Fibroblast of lung (primary cell): ENCODE results near the gene MACROD2. TPM values are rescaled to one million over a fixed set of nuclear protein-coding genes. Genes with fewer than 3 reads are reported as not detected.

Source experiments
- DNase-seq, 2 donors: peaks; one replicate each; pipeline versions ENCODE4 v3.0.0 to v3.0.0-alpha.2; 2010; ENCODE audit warnings: low read depth in 2 of 2
- H2AFZ ChIP-seq: 2 replicates; pipeline ENCODE4 v1.5.1; 2012; ENCODE audit warnings: low read length, control low read depth, inconsistent platforms
- H3K27ac ChIP-seq: 2 replicates; pipeline ENCODE4 v1.5.1; 2011; ENCODE audit warnings: low read length, control low read depth; ENCODE audit not compliant: insufficient read depth
- H3K27me3 ChIP-seq: 2 replicates; pipeline ENCODE4 v1.5.1; 2011; ENCODE audit warnings: mild to moderate bottlenecking, low read length; ENCODE audit not compliant: control insufficient read depth, insufficient read depth
- H3K36me3 ChIP-seq: 2 replicates; pipeline ENCODE4 v1.5.1; 2011; ENCODE audit warnings: low read length; ENCODE audit not compliant: control insufficient read depth, insufficient read depth
- H3K4me1 ChIP-seq: 2 replicates; pipeline ENCODE4 v1.5.1; 2011; ENCODE audit warnings: low read length; ENCODE audit not compliant: control insufficient read depth, insufficient read depth; ENCODE audit errors: extremely low read depth
- H3K4me2 ChIP-seq: 2 replicates; pipeline ENCODE4 v1.5.1; 2011; ENCODE audit warnings: low read length, control low read depth; ENCODE audit not compliant: insufficient read depth; ENCODE audit errors: extremely low read depth
- H3K4me3 ChIP-seq, 4 experiments: fragments of 200-600 bp in 1 of 4; sonication (generic) in 1 of 4; replicated peaks in 1 of 4; 2 replicates each; pipeline ENCODE4 v1.5.1; 2011 to 2016; ENCODE audit warnings: low read length in 4 of 4, low read depth in 3 of 4, mild to moderate bottlenecking in 3 of 4, control low read depth in 2 of 4, inconsistent platforms in 1 of 4, mixed read lengths in 1 of 4; ENCODE audit not compliant: insufficient read depth in 1 of 4; ENCODE audit errors: control extremely low read depth in 1 of 4
- H3K79me2 ChIP-seq: 2 replicates; pipeline ENCODE4 v1.5.1; 2012; ENCODE audit warnings: mild to moderate bottlenecking, low read length, inconsistent platforms; ENCODE audit not compliant: control insufficient read depth, insufficient read depth
- H3K9ac ChIP-seq: 2 replicates; pipeline ENCODE4 v1.5.1; 2011; ENCODE audit warnings: mild to moderate bottlenecking, low read length, control low read depth; ENCODE audit not compliant: insufficient read depth
- H3K9me3 ChIP-seq: 2 replicates; pipeline ENCODE4 v1.5.1; 2012; ENCODE audit warnings: low read depth, low read length; ENCODE audit not compliant: control insufficient read depth, insufficient read depth
- H4K20me1 ChIP-seq: 2 replicates; pipeline ENCODE4 v1.5.1; 2011; ENCODE audit warnings: low read length; ENCODE audit not compliant: control insufficient read depth, insufficient read depth; ENCODE audit errors: extremely low read depth
- EZH2 ChIP-seq: IDR thresholded peaks from 2 replicates; pipeline ENCODE4 v1.5.1; 2012; ENCODE audit warnings: low read length, control low read depth, mild to moderate bottlenecking; ENCODE audit errors: missing control alignments
- polyA plus RNA-seq, 2 donors: library from polyadenylated mRNA; depleted of rRNA in 1 of 2; stranded (reverse) in 1 of 2; unstranded in 1 of 2; fragments of >200 nt; gene quantifications; 2 replicates each; pipeline ENCODE4 v1.2.1, GENCODE V29; 2011 to 2012; ENCODE audit warnings: missing spikeins in 1 of 2
- total RNA-seq: library from RNA; depleted of rRNA; stranded (reverse); fragments of >200 nt; gene quantifications from 2 replicates; pipeline ENCODE4 v1.2.1, GENCODE V29; 2014
- TF ChIP-seq, protein P1 (sequence below), 2 donors: IDR thresholded peaks in 1 of 2; conservative IDR thresholded peaks in 1 of 2; 1 replicate in 1 of 2; 2 replicates in 1 of 2; pipeline ENCODE4 v1.5.1; 2011 to 2012; ENCODE audit warnings: low read length in 2 of 2, control low read depth in 1 of 2, inconsistent platforms in 1 of 2, low read depth in 1 of 2, mild to moderate bottlenecking in 1 of 2

The MACROD2 gene
- total and polyA plus RNA-seq, 2 donors (not counting 1 experiment from before 2014, with no cell fraction given): 0.54 to 1.7 TPM

DNA sequence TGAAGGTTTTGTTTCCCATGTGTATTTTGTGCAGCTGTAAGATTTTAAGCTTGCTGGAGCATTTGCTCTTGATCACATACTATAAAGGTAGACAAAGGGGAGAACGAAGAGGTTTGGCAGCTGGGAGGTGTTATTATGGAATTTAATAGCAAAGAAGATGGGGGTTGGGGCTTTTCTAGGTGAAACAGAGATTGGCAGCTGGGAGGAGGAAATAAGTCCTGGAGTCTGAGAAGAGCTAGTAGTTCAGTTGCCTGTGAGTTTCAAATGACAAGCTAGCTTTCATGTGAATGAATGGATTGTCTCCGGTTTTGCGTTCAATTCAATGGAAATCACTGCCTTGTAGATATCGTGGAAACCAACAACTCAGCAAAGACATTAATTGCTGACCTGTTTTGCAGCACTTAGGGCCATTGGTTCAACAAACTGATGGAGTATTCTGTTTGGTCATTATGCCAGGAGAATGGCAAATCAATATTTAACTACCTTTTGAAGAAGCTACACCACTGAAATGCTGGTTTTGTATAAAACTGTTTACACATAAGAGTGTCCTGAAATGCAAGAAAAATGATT lies 380.2 kb downstream of the MACROD2 start:
- TF ChIP-seq EZH2: no peak
- TF ChIP-seq, protein P1, sequence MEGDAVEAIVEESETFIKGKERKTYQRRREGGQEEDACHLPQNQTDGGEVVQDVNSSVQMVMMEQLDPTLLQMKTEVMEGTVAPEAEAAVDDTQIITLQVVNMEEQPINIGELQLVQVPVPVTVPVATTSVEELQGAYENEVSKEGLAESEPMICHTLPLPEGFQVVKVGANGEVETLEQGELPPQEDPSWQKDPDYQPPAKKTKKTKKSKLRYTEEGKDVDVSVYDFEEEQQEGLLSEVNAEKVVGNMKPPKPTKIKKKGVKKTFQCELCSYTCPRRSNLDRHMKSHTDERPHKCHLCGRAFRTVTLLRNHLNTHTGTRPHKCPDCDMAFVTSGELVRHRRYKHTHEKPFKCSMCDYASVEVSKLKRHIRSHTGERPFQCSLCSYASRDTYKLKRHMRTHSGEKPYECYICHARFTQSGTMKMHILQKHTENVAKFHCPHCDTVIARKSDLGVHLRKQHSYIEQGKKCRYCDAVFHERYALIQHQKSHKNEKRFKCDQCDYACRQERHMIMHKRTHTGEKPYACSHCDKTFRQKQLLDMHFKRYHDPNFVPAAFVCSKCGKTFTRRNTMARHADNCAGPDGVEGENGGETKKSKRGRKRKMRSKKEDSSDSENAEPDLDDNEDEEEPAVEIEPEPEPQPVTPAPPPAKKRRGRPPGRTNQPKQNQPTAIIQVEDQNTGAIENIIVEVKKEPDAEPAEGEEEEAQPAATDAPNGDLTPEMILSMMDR (conservative IDR thresholded peaks at IDR 0.05 in 1 of 2, IDR thresholded peaks at IDR 0.05 in 1 of 2; ENCODE audit: low read depth in 1 of 2, low read length in 2 of 2): no peak
- no peaks in the 10 kb centered on the region for H3K4me1 ChIP-seq
- DNase-seq: no peak
- H3K27me3 ChIP-seq: no peaks in the 10 kb centered on the region
- no peak overlapping the region for H3K27ac ChIP-seq
- H3K4me2 ChIP-seq: no peak overlapping the region
- no peaks in the 10 kb centered on the region for H3K36me3 ChIP-seq
- H3K9me3 ChIP-seq: no peaks in the 10 kb centered on the region
- H2AFZ ChIP-seq: no peak overlapping the region
- no peaks in the 10 kb centered on the region for H4K20me1 ChIP-seq
- H3K79me2 ChIP-seq: no peaks in the 10 kb centered on the region
- no peak overlapping the region for H3K9ac ChIP-seq
- H3K4me3 ChIP-seq: no peak overlapping the region

DNA sequence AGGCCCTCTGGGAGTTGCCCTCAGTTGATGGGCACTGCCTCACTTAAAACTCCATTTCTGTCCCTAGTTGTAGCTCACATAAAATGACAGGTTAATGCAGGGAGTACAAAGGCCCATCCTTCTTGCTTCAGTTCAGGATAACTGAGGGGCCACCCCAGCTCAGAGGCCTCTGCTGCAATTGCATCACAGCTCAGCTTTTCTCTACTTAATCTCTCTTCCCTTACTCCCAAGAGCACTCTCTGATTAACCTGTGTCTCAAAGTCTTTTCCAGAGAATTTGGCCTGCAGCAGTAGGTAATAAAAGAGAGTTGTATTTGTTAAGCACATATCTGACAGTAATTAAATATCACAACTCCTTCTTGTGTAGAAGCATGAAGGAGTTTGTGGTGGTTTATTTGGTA lies 383.0 kb downstream of the MACROD2 start:
- Histone ChIP-seq H3K9me3 (no peaks in the 10 kb centered on the region), H4K20me1 (no peaks in the 10 kb centered on the region)

DNA sequence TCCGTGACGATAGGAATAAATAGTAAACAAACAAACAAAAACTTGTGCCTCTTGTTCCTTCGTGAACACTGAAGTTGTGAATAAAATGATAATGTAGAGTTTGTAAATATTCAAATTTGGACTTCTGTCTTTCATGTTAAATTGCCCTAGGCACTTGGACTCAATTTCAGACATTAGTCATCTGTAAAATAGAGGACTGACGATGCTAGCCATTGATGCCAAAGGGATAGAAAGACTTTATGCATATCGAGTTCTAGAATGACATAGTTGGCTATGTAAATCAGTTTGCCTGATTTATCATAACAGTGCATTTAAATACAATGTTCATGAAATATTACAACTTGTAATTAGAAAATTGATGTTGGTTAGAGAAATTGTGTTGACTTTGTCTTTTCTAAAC lies 388.0 kb downstream of the MACROD2 start:
- no peak overlapping the region for H3K4me3 ChIP-seq
- no peak overlapping the region for H3K4me2 ChIP-seq

More for the DNA sequence above, 383.0 kb downstream of the MACROD2 start:
- H3K79me2 ChIP-seq: no peaks in the 10 kb centered on the region
- H3K27ac ChIP-seq: no peak overlapping the region
- no peak for DNase-seq
- no peaks in the 10 kb centered on the region for H3K36me3 ChIP-seq
- no peaks in the 10 kb centered on the region for H3K27me3 ChIP-seq
- no peak overlapping the region for H3K4me3 ChIP-seq
- no peak overlapping the region for H3K4me2 ChIP-seq
- no peak overlapping the region for H3K9ac ChIP-seq
- no peak overlapping the region for H2AFZ ChIP-seq
- TF ChIP-seq, protein P1 (conservative IDR thresholded peaks at IDR 0.05 in 1 of 2, IDR thresholded peaks at IDR 0.05 in 1 of 2; ENCODE audit: low read depth in 1 of 2, low read length in 2 of 2): no peak
- TF ChIP-seq EZH2: no peak
- no peaks in the 10 kb centered on the region for H3K4me1 ChIP-seq

More for the DNA sequence above, 388.0 kb downstream of the MACROD2 start:
- no peak for DNase-seq
- H3K9ac ChIP-seq: no peak overlapping the region
- H3K4me1 ChIP-seq: no peaks in the 10 kb centered on the region
- H3K9me3 ChIP-seq: no peaks in the 10 kb centered on the region
- no peaks in the 10 kb centered on the region for H4K20me1 ChIP-seq
- no peaks in the 10 kb centered on the region for H3K36me3 ChIP-seq
- H3K27me3 ChIP-seq: no peaks in the 10 kb centered on the region
- H2AFZ ChIP-seq: no peak overlapping the region
- no peaks in the 10 kb centered on the region for H3K79me2 ChIP-seq
- TF ChIP-seq, protein P1 (conservative IDR thresholded peaks at IDR 0.05 in 1 of 2, IDR thresholded peaks at IDR 0.05 in 1 of 2; ENCODE audit: low read depth in 1 of 2, low read length in 2 of 2): no peak
- no peak for TF ChIP-seq EZH2
- no peak overlapping the region for H3K27ac ChIP-seq
